HG02798 (cell line): ENCODE data around the gene PCDHA7.
"Not testable (repeated sequence)": the region's sequence is repeated elsewhere in the genome, so short reads cannot be mapped to it uniquely, and the experiment has no call there.

ENCODE experiments used
- ATAC-seq: cut with Tn5 transposase; IDR thresholded peaks from one replicate; pipeline ENCODE4 v1.9.1; 2021; ENCODE audit warnings: mild to moderate bottlenecking; ENCODE audit not compliant: unreplicated experiment, poor library complexity

The PCDHA7 gene

DNA sequence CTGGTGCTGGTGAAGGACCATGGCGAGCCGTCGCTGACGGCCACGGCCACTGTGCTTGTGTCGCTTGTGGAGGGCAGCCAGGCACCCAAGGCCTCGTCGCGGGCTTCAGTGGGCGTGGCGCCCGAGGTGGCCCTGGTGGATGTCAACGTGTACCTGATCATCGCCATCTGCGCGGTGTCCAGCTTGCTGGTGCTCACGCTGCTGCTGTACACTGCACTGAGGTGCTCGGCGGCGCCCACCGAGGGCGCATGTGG is 23.8 kb downstream of the PCDHA7 start:
- no peak for ATAC-seq

DNA sequence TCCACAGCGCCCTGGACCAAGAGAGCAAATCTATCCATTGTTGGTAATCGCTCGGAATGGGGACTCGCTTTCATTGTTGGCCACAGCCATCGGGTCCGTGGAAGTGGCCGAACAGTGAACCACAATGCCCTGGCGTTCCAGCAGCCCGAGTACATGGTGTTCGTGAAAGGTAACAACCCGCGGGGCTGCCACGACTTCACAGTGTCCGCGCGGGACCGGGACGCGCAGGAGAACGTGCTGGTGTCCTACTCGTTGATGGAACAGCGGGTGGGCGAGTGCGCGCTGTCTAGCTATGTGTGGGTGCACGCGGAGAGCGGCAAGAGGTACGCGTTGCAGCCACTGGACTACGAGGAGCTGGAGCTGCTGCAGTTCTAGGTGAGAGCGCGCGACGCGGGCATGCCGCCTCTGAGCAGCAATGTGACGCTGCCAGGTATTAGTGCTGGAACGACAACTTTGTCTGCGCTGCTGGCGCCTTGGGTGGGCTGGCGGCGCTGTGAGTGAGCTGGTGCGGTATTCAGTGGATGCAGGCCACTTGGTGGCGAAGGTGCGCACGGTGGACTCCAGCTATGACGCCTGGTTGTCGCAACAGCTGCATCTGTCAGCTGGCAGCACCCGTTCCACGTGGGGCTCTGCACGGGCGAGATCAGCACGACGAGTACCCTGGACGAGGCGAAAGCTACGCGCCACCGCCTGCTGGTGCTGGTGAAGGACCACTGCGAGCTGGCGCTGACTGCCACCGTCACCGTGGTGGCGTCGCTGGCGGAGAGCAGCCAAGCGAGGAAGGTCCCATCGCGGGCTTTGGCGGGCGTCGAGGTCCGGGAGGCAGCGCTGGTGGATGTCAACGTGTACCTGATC is 28.6 kb downstream of the PCDHA7 start:
- no peak for ATAC-seq

DNA sequence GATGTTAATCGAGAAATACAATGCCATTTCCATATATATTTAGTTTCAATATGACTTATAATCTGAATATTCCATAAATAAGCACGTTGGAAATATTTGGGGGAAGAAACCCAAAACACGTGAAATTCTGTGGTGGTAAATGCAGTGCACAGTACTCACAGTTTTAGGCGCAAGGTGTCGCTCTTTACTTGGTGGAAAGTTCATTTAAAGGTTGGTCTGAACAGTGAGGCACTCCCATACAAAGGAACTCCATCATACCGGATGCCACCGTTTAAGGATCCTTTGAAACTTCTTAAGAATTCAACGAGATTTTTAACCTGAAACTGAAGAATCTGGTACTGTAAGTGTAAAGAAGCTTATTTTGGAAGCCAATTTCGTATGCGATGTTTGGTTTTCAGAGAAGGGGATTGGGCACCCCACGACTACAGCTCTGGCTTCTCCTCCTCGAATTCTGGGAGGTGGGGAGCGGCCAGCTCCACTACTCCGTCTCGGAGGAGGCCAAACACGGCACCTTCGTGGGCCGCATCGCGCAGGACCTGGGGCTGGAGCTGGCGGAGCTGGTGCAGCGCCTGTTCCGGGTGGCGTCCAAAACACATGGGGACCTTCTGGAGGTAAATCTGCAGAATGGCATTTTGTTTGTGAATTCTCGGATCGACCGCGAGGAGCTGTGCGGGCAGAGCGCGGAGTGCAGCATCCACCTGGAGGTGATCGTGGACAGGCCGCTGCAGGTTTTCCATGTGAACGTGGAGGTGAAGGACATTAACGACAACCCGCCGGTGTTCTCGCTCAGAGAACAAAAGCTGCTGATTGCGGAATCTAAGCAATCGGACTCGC is 34.9 kb downstream of the PCDHA7 start, which contains the start of gene PCDHA11:
PCDHA11 (plus strand) TSS at position 237 of the 834 bp plus-strand sequence; CDS start at position 384, 147 bp downstream.
- ATAC-seq, result no peak

DNA sequence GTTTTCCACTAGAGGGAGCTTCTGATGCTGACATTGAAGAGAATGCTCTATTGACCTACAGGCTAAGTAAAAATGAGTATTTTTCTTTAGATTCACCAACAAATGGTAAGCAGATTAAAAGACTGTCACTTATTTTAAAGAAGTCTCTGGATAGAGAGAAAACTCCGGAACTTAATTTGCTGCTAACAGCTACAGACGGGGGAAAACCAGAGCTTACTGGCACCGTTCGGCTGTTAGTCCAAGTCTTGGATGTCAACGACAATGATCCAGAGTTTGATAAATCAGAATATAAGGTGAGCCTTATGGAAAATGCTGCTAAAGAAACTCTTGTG is 35.5 kb downstream of the PCDHA7 start:
- ATAC-seq, result no peak

DNA sequence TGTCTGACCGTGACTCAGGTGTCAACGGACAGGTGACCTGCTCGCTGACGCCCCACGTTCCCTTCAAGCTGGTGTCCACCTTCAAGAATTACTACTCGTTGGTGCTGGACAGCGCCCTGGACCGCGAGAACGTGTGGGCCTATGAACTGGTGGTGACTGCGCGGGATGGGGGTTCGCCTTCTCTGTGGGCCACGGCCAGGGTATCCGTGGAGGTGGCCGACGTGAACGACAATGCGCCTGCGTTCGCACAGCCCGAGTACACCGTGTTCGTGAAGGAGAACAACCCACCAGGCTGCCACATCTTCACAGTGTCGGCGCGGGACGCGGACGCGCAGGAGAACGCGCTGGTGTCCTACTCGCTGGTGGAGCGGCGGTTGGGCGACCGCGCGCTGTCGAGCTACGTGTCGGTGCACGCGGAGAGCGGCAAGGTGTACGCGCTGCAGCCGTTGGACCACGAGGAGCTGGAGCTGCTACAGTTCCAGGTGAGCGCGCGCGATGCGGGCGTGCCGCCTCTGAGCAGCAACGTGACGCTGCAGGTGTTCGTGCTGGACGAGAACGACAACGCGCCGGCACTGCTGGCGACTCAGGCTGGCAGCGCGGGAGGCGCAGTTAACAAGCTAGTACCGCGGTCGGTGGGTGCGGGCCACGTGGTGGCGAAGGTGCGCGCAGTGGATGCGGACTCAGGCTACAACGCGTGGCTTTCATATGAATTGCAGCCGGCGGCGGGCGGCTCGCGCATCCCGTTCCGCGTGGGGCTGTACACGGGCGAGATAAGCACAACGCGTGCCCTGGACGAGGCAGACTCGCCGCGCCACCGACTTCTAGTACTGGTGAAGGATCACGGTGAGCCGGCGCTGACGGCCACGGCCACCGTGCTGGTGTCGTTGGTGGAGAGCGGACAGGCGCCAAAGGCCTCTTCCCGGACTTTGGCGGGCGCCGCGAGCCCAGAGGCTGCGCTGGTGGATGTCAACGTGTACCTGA is 36.4 kb downstream of the PCDHA7 start:
- no peak for ATAC-seq

DNA sequence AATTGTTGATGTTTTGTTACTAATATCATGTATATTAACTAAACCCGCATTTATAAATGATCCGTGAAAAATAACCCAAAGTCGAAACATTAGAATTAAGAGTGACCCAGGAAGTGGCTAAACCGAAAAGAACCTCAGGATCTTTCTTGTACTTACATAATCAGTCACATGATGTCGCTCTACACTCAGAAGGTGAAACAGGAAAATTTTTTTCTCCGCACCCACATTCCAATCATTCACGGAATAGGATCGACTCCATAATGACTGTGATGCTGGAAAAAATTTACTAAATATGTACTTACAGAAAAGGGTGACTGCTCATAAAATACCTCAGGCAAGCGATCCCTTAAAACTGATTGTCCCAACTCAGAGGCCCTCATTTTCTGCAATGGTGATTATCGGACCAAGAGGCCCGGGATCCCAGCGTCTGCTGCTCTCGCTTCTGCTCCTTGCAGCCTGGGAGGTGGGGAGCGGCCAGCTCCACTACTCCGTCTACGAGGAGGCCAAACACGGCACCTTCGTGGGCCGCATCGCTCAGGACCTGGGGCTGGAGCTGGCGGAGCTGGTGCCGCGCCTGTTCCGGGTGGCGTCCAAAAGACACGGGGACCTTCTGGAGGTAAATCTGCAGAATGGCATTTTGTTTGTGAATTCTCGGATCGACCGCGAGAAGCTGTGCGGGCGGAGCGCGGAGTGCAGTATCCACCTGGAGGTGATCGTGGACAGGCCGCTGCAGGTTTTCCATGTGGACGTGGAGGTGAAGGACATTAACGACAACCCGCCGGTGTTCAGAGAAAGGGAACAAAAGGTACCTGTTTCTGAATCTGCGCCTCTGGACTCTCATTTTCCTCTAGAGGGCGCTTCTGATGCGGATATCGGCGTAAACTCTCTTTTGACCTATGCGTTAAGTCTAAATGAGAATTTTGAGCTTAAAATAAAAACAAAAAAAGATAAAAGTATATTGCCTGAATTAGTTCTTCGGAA is 41.3 kb downstream of the PCDHA7 start, which contains the start of gene PCDHA12:
PCDHA12 (plus strand) TSS at position 224 of the 981 bp plus-strand sequence; CDS start at position 389, 165 bp downstream.
- ATAC-seq, result no peak

DNA sequence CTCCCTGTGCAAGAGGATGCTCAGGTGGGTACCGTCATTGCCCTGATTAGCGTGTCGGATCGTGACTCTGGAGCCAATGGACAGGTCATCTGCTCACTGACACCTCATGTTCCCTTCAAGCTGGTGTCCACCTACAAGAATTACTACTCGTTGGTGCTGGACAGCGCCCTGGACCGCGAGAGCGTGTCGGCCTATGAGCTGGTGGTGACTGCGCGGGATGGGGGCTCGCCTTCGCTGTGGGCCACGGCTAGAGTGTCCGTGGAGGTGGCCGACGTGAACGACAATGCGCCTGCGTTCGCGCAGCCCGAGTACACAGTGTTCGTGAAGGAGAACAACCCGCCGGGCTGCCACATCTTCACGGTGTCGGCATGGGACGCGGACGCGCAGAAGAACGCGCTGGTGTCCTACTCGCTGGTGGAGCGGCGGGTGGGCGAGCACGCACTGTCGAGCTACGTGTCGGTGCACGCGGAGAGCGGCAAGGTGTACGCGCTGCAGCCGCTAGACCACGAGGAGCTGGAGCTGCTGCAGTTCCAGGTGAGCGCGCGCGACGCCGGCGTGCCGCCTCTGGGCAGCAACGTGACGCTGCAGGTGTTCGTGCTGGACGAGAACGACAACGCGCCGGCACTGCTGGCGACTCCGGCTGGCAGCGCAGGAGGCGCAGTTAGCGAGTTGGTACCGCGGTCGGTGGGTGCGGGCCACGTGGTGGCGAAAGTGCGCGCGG is 42.6 kb downstream of the PCDHA7 start:
- ATAC-seq, result not testable (repeated sequence)

DNA sequence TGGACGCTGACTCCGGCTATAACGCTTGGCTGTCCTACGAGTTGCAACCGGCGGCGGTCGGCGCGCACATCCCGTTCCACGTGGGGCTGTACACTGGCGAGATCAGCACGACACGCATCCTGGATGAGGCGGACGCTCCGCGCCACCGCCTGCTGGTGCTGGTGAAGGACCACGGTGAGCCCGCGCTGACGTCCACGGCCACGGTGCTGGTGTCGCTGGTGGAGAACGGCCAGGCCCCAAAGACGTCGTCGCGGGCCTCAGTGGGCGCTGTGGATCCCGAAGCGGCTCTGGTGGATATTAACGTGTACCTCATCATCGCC is 43.2 kb downstream of the PCDHA7 start:
- no peak for ATAC-seq

DNA sequence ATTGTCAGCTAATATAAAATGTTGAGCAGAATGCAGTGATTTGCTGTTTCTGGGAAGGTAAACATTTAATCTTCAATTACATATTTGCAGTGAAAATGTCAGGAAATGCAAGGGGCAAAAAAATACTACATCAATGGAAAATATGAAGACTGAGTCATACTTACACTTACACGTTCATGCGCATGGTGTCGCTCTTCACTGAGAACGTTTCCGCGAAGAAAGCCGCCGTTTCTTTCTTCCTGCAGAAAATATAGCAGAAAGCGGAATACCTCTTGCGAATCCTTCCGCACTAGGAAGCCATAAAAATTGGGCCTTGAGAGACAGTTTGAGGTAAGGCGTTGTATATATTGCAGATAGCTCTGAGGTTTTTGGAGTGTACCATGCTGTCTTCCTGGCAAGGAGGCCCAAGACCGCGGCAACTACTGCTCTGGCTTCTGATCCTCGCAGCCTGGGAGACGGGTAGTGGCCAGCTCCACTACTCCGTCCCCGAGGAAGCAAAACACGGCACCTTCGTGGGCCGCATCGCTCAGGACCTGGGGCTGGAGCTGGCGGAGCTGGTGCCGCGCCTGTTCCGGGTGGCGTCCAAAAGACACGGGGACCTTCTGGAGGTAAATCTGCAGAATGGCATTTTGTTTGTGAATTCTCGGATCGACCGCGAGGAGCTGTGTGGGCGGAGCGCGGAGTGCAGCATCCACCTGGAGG is 48.0 kb downstream of the PCDHA7 start, which contains the start of gene PCDHA13:
PCDHA13 (plus strand) TSS at position 236 of the 702 bp plus-strand sequence; CDS start at position 381, 145 bp downstream.
- ATAC-seq, result no peak

DNA sequence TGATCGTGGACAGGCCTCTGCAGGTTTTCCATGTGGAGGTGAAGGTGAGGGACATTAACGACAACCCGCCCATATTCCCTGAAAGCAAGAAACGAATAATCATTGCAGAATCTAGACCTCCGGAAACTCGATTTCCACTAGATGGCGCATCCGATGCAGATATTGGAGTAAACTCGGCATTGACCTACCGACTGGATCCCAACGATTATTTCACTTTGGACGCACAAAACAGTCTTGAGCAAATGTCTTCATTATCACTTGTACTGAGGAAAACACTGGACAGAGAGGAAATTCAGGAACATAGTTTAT is 48.5 kb downstream of the PCDHA7 start:
- ATAC-seq, result no peak

DNA sequence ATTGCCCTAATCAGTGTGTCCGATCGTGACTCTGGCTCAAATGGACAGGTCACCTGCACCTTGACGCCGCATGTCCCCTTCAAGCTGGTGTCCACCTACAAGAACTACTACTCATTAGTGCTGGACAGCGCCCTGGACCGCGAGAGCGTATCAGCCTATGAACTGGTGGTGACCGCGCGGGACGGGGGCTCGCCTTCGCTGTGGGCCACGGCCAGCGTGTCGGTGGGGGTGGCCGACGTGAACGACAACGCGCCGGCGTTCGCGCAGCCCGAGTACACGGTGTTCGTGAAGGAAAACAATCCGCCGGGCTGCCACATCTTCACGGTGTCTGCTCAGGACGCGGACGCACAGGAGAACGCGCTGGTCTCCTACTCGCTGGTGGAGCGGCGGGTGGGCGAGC is 49.3 kb downstream of the PCDHA7 start:
- ATAC-seq, result no peak

DNA sequence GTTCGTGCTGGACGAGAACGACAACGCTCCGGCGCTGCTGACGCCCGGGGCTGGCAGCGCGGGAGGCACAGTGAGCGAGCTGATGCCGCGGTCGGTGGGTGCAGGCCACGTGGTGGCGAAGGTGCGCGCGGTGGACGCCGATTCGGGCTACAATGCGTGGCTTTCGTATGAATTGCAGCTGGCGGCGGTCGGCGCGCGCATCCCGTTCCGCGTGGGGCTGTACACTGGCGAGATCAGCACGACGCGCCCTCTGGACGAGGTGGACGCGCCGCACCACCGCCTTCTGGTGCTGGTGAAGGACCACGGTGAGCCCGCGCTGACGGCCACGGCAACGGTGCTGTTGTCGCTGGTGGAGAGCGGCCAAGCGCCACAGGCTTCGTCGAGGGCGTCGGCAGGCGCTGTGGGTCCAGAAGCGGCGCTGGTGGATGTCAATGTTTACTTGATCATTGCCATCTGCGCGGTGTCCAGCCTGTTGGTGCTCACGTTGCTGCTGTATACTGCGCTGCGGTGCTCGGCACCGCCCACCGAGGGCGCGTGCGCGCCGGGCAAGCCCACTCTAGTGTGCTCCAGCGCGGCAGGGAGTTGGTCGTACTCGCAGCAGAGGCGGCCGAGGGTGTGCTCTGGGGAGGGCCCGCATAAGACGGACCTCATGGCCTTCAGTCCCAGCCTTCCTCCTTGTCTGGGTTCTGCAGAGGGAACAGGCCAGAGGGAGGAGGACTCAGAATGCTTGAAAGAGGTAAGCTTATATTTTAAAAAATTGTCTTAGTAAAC is 50.0 kb downstream of the PCDHA7 start:
- no peak for ATAC-seq
